Heart right ventricle (tissue), 16 donors: ENCODE measurements around the gene PLD5. TPM values are rescaled to one million over a fixed set of nuclear protein-coding genes. Genes with fewer than 3 reads are reported as not detected.

Experiments
- ATAC-seq, 8 donors: fragments of 200-7000 bp; cut with Tn5 transposase; one replicate each; pipeline ENCODE4 v1.9.1; 2020; ENCODE audit warnings: mild to moderate bottlenecking in 8 of 8, moderate library complexity in 8 of 8, moderate number of reproducible peaks in 1 of 8
- DNase-seq, 2 donors: peaks; one replicate each; pipeline ENCODE4 v3.0.0-alpha.2; 2020
- H3K27ac ChIP-seq, 10 donors: fragments of 200-600 bp; sonication (generic) in 2 of 10; one replicate each; pipeline versions ENCODE4 v1.5.0 to v1.8.0; 2020 to 2022; ENCODE audit warnings: mild to moderate bottlenecking in 3 of 10
- H3K27me3 ChIP-seq, 7 donors: fragments of 200-600 bp; one replicate each; pipeline ENCODE4 v1.8.0; 2021 to 2022; ENCODE audit warnings: mild to moderate bottlenecking in 2 of 7
- H3K36me3 ChIP-seq, 9 donors: fragments of 200-600 bp; sonication (generic) in 1 of 9; one replicate each; pipeline versions ENCODE4 v1.5.0 to v1.8.0; 2020 to 2022; ENCODE audit warnings: mild to moderate bottlenecking in 2 of 9
- H3K4me1 ChIP-seq, 9 donors: fragments of 200-600 bp; sonication (generic) in 1 of 9; one replicate each; pipeline versions ENCODE4 v1.5.0 to v1.8.0; 2020 to 2022; ENCODE audit warnings: mild to moderate bottlenecking in 4 of 9
- H3K4me3 ChIP-seq, 10 donors: fragments of 200-600 bp; sonication (generic) in 2 of 10; one replicate each; pipeline versions ENCODE4 v1.5.0 to v1.8.0; 2020 to 2022; ENCODE audit warnings: mild to moderate bottlenecking in 7 of 10, moderate library complexity in 2 of 10
- H3K9me3 ChIP-seq, 11 donors: fragments of 200-600 bp in 10 of 11; sonication (generic) in 2 of 11; one replicate each; pipeline versions ENCODE4 v1.5.0 to v1.8.0; 2013 to 2022; ENCODE audit warnings: mild to moderate bottlenecking in 2 of 11, control low read depth in 1 of 11, moderate library complexity in 1 of 11
- WGBS, 2 donors: extraction: QIAGEN DNeasy Blood & Tissue Kit; methylation state at CpG; one replicate each; pipeline ENCODE4 v1.1.7; 2013; ENCODE audit warnings: inconsistent platforms in 1 of 2; 5-methylcytosine and 5-hydroxymethylcytosine counted together
- intact Hi-C, 10 donors: fragments of 100-400 bp; cut with DNase I; formaldehyde crosslinking; loops; one replicate each; pipeline versions ENCODE4 v1.11.1 to v1.14.2; 2022
- polyA plus RNA-seq, 2 donors: library from polyadenylated mRNA; stranded (reverse); fragments of 200-250 nt; gene quantifications; one replicate each; pipeline ENCODE4 v1.2.3, GENCODE V29; 2013
- total RNA-seq, 10 donors: library from RNA; stranded (reverse); fragmentation: NEBNext Ultra II Directional in 3 of 10; extraction: Animal tissue kit (Norgen Biotek cat#: 25700) in 3 of 10; gene quantifications; one replicate each; pipeline versions ENCODE4 v1.2.1 to v1.2.4, GENCODE V29; 2021 to 2023
- TF ChIP-seq, protein P1 (sequence below), 9 donors: fragments of 200-600 bp; sonication (generic) in 2 of 9; IDR thresholded peaks; one replicate each; pipeline versions ENCODE4 v1.5.0 to v1.8.0; 2021 to 2022; ENCODE audit warnings: antibody characterized with exemption in 9 of 9, mild to moderate bottlenecking in 5 of 9, moderate library complexity in 1 of 9
- donor health status: Arrhythmogenic right ventricular cardiomyopathy.
- donor health status: ischemic (EF 13 %, LVEDD 7.1; RV severe dilation, severe dysfunction).
- donor health status: healthy with polysubstance abuse.
- donor health status: DM: no; HTN: yes; CAD: no.
- donor health status: DM: no; HTN: no; CAD: no.
- donor health status: ischemic (EF 25% LVEDD 6.9; RV normal size, moderate dysfunction).
- donor health status: ischemic (EF 25% LVEDD 5.7; RV mildly dilated, moderate dysfunction).
- donor health status: healthy.
- donor health status: DM: yes; HTN: yes; CAD: no.
- donor health status: Ischemic cardiomyopathy.
- donor health status: ischemic (EF 35%, LVEDD 5.7; RV mildly dilated, moderate dysfunction).
- donor health status: nonischemic (EF 11% LVEDD 7.7; RV severe dilation, severe dysfunction).
- donor health status: DM: yes; HTN: yes; CAD: no.
- donor health status: PGD.
- donor health status: ischemic (EF 29% LVEDD 5.4; RV normal size, mild dysfunction).
- donor health status: nonischemic (EF 23%, LVEDD 6.1; RV moderate dilation, normal function).

Gene PLD5
- total and polyA plus RNA-seq, 12 donors: 0.13 to 1.3 (median 0.41) TPM; not detected in 4

DNA sequence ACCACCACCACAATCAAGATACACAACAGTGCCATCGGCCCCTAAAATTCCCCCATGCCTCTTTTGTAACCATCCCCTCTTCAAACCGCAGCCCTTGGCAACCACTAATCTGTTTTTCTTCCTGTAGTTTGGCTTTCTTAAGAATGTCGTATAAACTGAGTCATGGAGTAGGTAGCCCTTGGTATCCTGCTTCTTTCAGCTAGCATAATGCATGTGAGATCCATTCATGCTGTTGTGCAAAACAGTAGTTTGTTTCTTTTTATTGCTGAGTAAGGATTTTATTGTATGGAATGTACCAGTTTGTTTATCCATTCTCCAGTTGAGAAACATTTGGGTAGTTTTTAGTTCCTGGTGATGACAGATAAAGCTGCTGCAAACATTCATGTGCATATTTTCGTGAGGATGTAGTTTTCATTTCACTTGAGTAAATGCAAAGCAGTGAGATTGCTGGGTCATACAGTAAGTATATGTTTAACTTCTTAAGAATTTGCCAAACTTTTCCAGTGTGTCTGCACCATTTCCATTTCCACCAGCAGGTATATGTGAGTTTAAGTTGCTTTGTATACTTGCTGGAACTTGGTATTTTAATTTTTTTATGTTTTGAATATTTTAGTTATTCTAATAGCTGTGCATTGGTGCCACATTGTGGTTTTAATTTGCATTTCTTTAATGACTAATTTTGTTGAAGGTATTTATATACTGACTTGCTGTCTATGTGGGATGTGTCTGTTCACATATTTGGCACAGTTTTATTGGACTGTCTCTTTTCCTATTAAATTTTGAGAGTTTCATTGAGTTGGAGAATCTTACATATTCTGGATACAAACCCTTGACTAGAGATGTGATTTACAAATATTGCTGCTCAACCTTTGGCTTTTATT lies 377.2 kb downstream of the PLD5 start:
- no peak for ATAC-seq
- Histone ChIP-seq H3K4me1 (no peaks in the 10 kb centered on the region), H3K36me3 (no peaks in the 10 kb centered on the region), H3K9me3 (peaks cover 0 to 36% (median 13%) of the 10 kb centered on the region in 11 donors), H3K27me3 (no peaks in the 10 kb centered on the region), H3K27ac (no peak overlapping the region), H3K4me3 (peak overlapping the region in 4 of 10 donors; percentile 2 to 13 (median 12))
- intact Hi-C loops: no loop called here
- TF ChIP-seq, protein P1, sequence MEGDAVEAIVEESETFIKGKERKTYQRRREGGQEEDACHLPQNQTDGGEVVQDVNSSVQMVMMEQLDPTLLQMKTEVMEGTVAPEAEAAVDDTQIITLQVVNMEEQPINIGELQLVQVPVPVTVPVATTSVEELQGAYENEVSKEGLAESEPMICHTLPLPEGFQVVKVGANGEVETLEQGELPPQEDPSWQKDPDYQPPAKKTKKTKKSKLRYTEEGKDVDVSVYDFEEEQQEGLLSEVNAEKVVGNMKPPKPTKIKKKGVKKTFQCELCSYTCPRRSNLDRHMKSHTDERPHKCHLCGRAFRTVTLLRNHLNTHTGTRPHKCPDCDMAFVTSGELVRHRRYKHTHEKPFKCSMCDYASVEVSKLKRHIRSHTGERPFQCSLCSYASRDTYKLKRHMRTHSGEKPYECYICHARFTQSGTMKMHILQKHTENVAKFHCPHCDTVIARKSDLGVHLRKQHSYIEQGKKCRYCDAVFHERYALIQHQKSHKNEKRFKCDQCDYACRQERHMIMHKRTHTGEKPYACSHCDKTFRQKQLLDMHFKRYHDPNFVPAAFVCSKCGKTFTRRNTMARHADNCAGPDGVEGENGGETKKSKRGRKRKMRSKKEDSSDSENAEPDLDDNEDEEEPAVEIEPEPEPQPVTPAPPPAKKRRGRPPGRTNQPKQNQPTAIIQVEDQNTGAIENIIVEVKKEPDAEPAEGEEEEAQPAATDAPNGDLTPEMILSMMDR (IDR thresholded peaks at IDR 0.05): no peak
- no peak for DNase-seq
- 21 to 32% methylated on average over 4 of the region's 4 CpGs for WGBS, 2 donors

DNA sequence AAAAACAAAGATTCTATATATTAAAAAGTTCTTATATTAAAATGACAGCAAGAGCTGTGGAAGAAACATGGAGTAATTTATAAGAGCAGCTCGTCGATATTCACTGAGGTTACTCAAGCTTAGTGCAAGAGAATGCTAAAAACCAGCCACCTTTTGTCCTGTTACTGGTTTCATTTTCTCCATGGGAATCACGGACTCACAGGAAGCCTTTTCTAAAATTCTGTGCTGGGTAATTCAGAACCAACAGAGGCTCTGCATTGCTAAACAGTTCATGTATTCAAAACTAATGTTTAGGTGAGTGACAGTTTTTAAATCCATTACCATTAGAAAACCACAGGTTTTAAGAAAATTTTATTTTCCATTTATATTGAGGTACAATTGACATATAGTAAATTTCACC lies 377.8 kb downstream of the PLD5 start:
- H3K4me3 ChIP-seq: peak overlapping the region in 4 of 10 donors; percentile 2 to 13 (median 12)
- intact Hi-C loops: no loop called here
- H3K9me3 ChIP-seq: peaks cover 0 to 35% (median 13%) of the 10 kb centered on the region in 11 donors
- TF ChIP-seq, protein P1 (IDR thresholded peaks at IDR 0.05): no peak
- DNase-seq (no peak), ATAC-seq (no peak)
- 38 to 59% methylated on average over 3 of the region's 3 CpGs for WGBS, 2 donors
- H3K4me1 ChIP-seq: no peaks in the 10 kb centered on the region
- no peak overlapping the region for H3K27ac ChIP-seq
- H3K36me3 ChIP-seq: no peaks in the 10 kb centered on the region
- no peaks in the 10 kb centered on the region for H3K27me3 ChIP-seq

DNA sequence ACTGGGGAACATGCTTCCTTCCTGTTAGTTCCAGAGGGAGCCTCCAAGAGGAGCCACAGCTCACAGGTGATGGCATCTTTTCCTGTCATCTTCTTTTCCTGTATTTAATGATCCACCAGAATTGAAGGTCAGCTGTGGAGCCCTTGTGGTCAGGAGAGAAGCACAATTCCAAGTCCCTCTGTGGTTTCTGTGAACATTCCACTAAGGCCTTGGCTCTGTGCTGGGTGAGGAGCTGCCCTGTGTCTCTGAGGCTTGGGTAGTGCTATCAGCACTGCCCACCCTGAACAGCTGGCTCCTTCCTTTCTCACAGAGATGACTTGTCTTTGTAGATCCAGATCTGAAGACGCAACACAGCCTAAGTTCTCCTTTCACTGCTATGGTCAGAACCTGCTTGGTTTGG lies 383.7 kb downstream of the PLD5 start:
- H3K27me3 ChIP-seq: no peaks in the 10 kb centered on the region
- TF ChIP-seq, protein P1 (IDR thresholded peaks at IDR 0.05): no peak

DNA sequence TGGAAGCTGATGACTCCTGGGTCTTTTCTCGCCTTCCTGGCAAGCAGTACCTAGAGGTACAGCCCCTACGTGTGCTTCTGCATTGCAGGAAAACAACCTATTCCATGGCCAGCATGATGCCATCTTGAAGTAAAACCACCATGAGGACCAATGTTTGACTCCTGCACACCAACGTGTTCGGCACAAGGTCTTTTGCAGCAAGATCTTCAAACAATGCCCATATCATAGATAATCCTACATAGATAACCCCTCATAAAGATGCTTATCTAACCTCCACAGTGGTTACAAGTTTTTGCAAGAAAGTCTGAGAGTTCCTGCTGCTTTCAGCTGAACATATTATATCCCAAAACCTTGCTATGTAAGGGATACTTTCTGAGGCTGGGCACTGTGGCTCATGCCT lies 384.5 kb downstream of the PLD5 start:
- TF ChIP-seq, protein P1 (IDR thresholded peaks at IDR 0.05): no peak
- no peak for ATAC-seq
- intact Hi-C loops: no loop called here
- 67% methylated on average over 4 of the region's 4 CpGs for WGBS, 2 donors
- Histone ChIP-seq H3K27me3 (no peaks in the 10 kb centered on the region), H3K4me3 (no peak overlapping the region), H3K9me3 (no peaks in the 10 kb centered on the region), H3K4me1 (no peaks in the 10 kb centered on the region), H3K27ac (no peak overlapping the region), H3K36me3 (no peaks in the 10 kb centered on the region)
- no peak for DNase-seq

More for the DNA sequence above, 383.7 kb downstream of the PLD5 start:
- Histone ChIP-seq H3K27ac (no peak overlapping the region), H3K4me1 (no peaks in the 10 kb centered on the region), H3K36me3 (no peaks in the 10 kb centered on the region), H3K4me3 (no peak overlapping the region), H3K9me3 (no peaks in the 10 kb centered on the region)
- intact Hi-C loops: no loop called here
- WGBS, 2 donors: 79% methylated on average over 1 of the region's 1 CpG
- ATAC-seq: no peak
- no peak for DNase-seq
